NCI-H1105 treated with DMSO at 0.1 percent for 48 hours (cell line): ENCODE measurements around the gene U2AF1L4.
A peak's percentile ranks its signal among the peaks of the same experiment; 100 is the strongest.
"Not testable (repeated sequence)": the region's sequence is repeated elsewhere in the genome, so short reads cannot be mapped to it uniquely, and the experiment has no call there.

Experiments
- DNase-seq: peaks from one replicate; lab custom pipeline; 2025; lab: John Stamatoyannopoulos, UW

The U2AF1L4 gene

GRCh38 chr19:35725216-35725861, 19.9 kb downstream of the U2AF1L4 start:
- DNase-seq: no peak

GRCh38 chr19:35724560-35724959, 20.7 kb downstream of the U2AF1L4 start:
- no peak for DNase-seq

- DNase-seq: not testable (repeated sequence)
Measured at GRCh38 chr19:35724132-35724531, 21.1 kb downstream of the U2AF1L4 start.

GRCh38 chr19:35723671-35724070, 21.5 kb downstream of the U2AF1L4 start:
- no peak for DNase-seq

GRCh38 chr19:35722897-35723296, 22.3 kb downstream of the U2AF1L4 start:
- DNase-seq: no peak

- no peak for DNase-seq
Measured at GRCh38 chr19:35722461-35722860, 22.8 kb downstream of the U2AF1L4 start.

GRCh38 chr19:35721374-35721773, 23.8 kb downstream of the U2AF1L4 start:
- DNase-seq: no peak

GRCh38 chr19:35720648-35721047, 24.6 kb downstream of the U2AF1L4 start:
- no peak for DNase-seq

GRCh38 chr19:35720163-35720524, 25.1 kb downstream of the U2AF1L4 start:
- no peak for DNase-seq

GRCh38 chr19:35719402-35720162, 25.6 kb downstream of the U2AF1L4 start:
- DNase-seq: no peak

- DNase-seq: no peak
Measured at GRCh38 chr19:35718345-35719041, 26.7 kb downstream of the U2AF1L4 start.

- no peak for DNase-seq
Measured at GRCh38 chr19:35717665-35718344, 27.4 kb downstream of the U2AF1L4 start, which contains the start of gene KMT2B. Gene KMT2B (plus strand): TSS chr19:35718003. CDS start chr19:35718019, 16 bp downstream.

GRCh38 chr19:35716801-35717664, 28.2 kb downstream of the U2AF1L4 start:
- DNase-seq: peak; percentile 95

GRCh38 chr19:35715981-35716800, 29.0 kb downstream of the U2AF1L4 start:
- peak; percentile 51 for DNase-seq

- DNase-seq: no peak
Measured at GRCh38 chr19:35715355-35715809, 29.8 kb downstream of the U2AF1L4 start.

GRCh38 chr19:35714601-35715354, 30.4 kb downstream of the U2AF1L4 start:
- DNase-seq: no peak

GRCh38 chr19:35713904-35714495, 31.2 kb downstream of the U2AF1L4 start:
- DNase-seq: no peak

- no peak for DNase-seq
Measured at GRCh38 chr19:35713506-35713850, 31.7 kb downstream of the U2AF1L4 start.
